GM10248 (cell line): ENCODE data around the gene SSR4.

Experiments
- CTCF ChIA-PET: fragments of 300-600 bp; sonication (Branson Sonifier 250); formaldehyde crosslinking; extraction: SDS; loops from one replicate; lab custom pipeline; 2021; ENCODE audit warnings: antibody characterized with exemption; lab: Yijun Ruan, JAX
- POLR2A ChIA-PET: fragments of 350-650 bp; sonication (Branson Sonifier 250); formaldehyde crosslinking; extraction: SDS; loops from one replicate; lab custom pipeline; 2020; ENCODE audit warnings: antibody characterized with exemption; lab: Yijun Ruan, JAX
- DNase-seq: peaks from one replicate; pipeline ENCODE4 v3.0.0; 2012; ENCODE audit errors: extremely low spot score
- CTCF ChIP-seq: IDR thresholded peaks from 2 replicates; pipeline ENCODE4 v1.5.1; 2012; ENCODE audit warnings: mild to moderate bottlenecking, low read depth; ENCODE audit errors: extremely low read depth, missing control alignments, control extremely low read depth

Gene SSR4

DNA sequence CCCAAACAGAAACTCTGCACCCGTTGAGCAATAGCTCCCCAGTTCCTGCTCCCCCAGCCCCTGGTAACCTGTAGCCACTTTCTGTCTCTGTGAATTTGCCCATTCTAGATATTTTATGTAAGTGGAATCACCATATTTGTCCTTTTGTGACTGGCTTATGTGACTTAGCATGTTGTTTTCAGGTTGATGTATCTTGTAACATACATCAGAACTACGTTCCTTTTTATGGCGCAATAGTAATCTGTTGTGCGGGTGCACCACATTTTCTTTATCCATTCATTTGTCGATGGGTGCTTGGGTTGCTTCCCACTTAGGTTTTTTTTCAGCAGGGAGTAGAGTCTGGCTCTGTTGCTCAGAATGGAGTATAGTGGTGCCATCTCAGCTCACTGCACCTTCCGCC, 42.5 kb downstream of the SSR4 start:
- DNase-seq = no peak
- CTCF ChIA-PET = no interaction called here
- TF ChIP-seq CTCF = no peak
- POLR2A ChIA-PET = no interaction called here

DNA sequence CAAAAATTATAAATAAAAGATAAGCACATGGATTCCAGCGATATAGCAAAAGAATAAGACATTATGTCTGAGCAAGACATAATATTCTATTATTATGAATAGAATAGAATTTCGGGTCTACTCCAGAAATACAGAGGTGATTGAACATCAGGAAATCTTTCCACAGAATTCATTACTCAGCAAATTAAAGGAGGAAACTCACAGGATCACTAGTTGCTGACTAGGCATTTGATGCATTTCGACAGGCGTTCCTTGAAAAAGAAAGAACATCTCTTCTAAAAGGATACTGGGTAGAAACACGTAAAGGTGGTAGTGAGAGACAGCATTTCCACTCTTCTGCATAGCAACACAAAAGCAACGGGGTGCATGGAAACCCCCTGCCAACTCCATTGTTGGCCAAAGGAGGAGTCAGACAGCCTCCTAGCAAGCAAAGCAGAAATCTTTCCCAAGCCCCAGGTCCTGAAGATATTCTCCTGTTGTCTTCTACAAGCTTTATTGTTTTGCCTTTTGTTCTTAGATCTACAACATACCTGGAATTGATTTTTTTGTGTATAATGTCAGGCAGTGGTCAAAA, 50.1 kb downstream of the SSR4 start:
- POLR2A ChIA-PET = no interaction called here
- DNase-seq = no peak
- CTCF ChIA-PET = no interaction called here
- no peak for TF ChIP-seq CTCF

- no peak for DNase-seq
- ChIA-PET CTCF (no interaction called here), POLR2A (no interaction called here)
- TF ChIP-seq CTCF = no peak
Observed at GRCh38 chrX:153845195-153845594, 50.7 kb downstream of the SSR4 start.

DNA sequence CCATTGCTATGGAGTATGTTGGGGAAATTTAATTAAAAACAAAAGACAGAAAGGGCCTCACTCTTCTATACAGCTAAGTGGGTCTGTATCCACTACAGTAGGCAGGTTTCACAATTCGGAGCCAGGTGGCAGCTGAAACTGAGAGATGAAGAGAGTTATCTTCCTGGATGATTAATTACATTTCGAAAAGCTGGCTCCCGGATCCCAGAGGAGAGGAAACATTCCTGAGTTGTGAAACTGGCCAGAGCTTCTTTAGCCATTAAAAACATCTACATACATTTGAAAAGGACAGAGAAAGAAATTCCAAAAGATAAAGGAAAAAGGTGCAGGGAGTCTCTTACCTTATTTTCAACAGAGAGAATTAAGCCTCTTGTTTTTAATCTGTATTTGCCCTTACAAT, 51.4 kb downstream of the SSR4 start:
- ChIA-PET POLR2A (no interaction called here), CTCF (no interaction called here)
- no peak for TF ChIP-seq CTCF

More for the DNA sequence above, 51.4 kb downstream of the SSR4 start:
- no peak for DNase-seq
